NCI-H345 treated with DMSO at 0.1 percent for 48 hours (cell line): ENCODE data around the gene CAMK1D.
"Not testable (repeated sequence)": the region's sequence is repeated elsewhere in the genome, so short reads cannot be mapped to it uniquely, and the experiment has no call there.

Experiments used
- DNase-seq: peaks from one replicate; lab custom pipeline; 2025; ENCODE audit not compliant: unreplicated experiment; lab: John Stamatoyannopoulos, UW

Gene CAMK1D

GRCh38 chr10:12808014-12808613 is 458.8 kb downstream of the CAMK1D start:
- no peak for DNase-seq

GRCh38 chr10:12810046-12810445 is 460.7 kb downstream of the CAMK1D start:
- not testable (repeated sequence) for DNase-seq

- DNase-seq, result no peak
Measured at GRCh38 chr10:12811826-12812225, 462.5 kb downstream of the CAMK1D start.

GRCh38 chr10:12812571-12812970 is 463.2 kb downstream of the CAMK1D start:
- no peak for DNase-seq

GRCh38 chr10:12814166-12814565 is 464.8 kb downstream of the CAMK1D start:
- DNase-seq, result no peak

GRCh38 chr10:12819071-12819470 is 469.7 kb downstream of the CAMK1D start:
- no peak for DNase-seq

- DNase-seq, result no peak
Measured at GRCh38 chr10:12819656-12820055, 470.3 kb downstream of the CAMK1D start.

GRCh38 chr10:12822126-12822892 is 473.0 kb downstream of the CAMK1D start:
- DNase-seq, result no peak

- DNase-seq, result no peak
Measured at GRCh38 chr10:12822893-12823170, 473.5 kb downstream of the CAMK1D start.

- no peak for DNase-seq
Measured at GRCh38 chr10:12823328-12823727, 474.0 kb downstream of the CAMK1D start.

GRCh38 chr10:12825260-12825849 is 476.0 kb downstream of the CAMK1D start:
- no peak for DNase-seq

GRCh38 chr10:12826800-12827372 is 477.5 kb downstream of the CAMK1D start:
- DNase-seq, result no peak

- DNase-seq, result no peak
Measured at GRCh38 chr10:12828736-12829135, 479.4 kb downstream of the CAMK1D start.

GRCh38 chr10:12829831-12830390 is 480.6 kb downstream of the CAMK1D start:
- DNase-seq, result no peak

GRCh38 chr10:12832096-12832495 is 482.7 kb downstream of the CAMK1D start:
- no peak for DNase-seq

GRCh38 chr10:12833451-12833850 is 484.1 kb downstream of the CAMK1D start:
- no peak for DNase-seq

- DNase-seq, result no peak
Measured at GRCh38 chr10:12834116-12834665, 484.8 kb downstream of the CAMK1D start.

GRCh38 chr10:12834721-12835120 is 485.4 kb downstream of the CAMK1D start:
- DNase-seq, result no peak

GRCh38 chr10:12835709-12836108 is 486.4 kb downstream of the CAMK1D start:
- DNase-seq, result no peak

GRCh38 chr10:12838366-12838765 is 489.0 kb downstream of the CAMK1D start:
- no peak for DNase-seq
